Endothelial cell of umbilical vein (primary cell): Measurements from ENCODE around the gene COL21A1. TPM values are rescaled to one million over a fixed set of nuclear protein-coding genes. Genes with fewer than 3 reads are reported as not detected.

Experiments
- BruUV-seq: library from RNA; stranded (reverse); fragments of 400-500 nt; replicated peaks from 2 replicates; lab custom pipeline; 2021; lab: Mats Ljungman, UMichigan
- CTCF ChIA-PET: fragments of 300-600, 350-600 bp; sonication (Branson Sonifier 250); formaldehyde crosslinking; loops from one replicate; lab custom pipeline; 2021; ENCODE audit warnings: antibody characterized with exemption, inconsistent platforms; lab: Charles Lee
- POLR2A ChIA-PET: fragments of 300-600, 350-600 bp; sonication (Branson Sonifier 250); formaldehyde crosslinking; loops from one replicate; lab custom pipeline; 2021; ENCODE audit warnings: antibody characterized with exemption, inconsistent platforms; lab: Charles Lee
- DNase-seq: peaks from one replicate; pipeline ENCODE4 v3.0.0-alpha.2; 2011; ENCODE audit warnings: low read depth, low spot score
- FAIRE-seq: peaks from 2 replicates; lab custom pipeline; 2011; peaks lifted over from hg19 to GRCh38; lab: Jason Lieb, UNC
- H2AFZ ChIP-seq: 2 replicates; pipeline ENCODE4 v1.6.0; 2012; ENCODE audit warnings: low read depth, low read length, control low read depth, inconsistent platforms
- H3K27ac ChIP-seq: 2 replicates; pipeline ENCODE4 v1.5.1; 2011; ENCODE audit warnings: low read depth, mild to moderate bottlenecking, control low read depth, low read length, moderate library complexity; ENCODE audit not compliant: insufficient read depth
- H3K27me3 ChIP-seq, 2 experiments: 2 replicates each; pipeline versions ENCODE4 v1.6.0 to v1.6.1; 2011; ENCODE audit warnings: low read length in 2 of 2, mixed read lengths in 1 of 2; ENCODE audit not compliant: control insufficient read depth in 2 of 2, insufficient read depth in 2 of 2
- H3K36me3 ChIP-seq, 2 experiments: 2 replicates in 1 of 2; 3 replicates in 1 of 2; pipeline ENCODE4 v1.5.1; 2011; ENCODE audit warnings: low read length in 2 of 2, mild to moderate bottlenecking in 1 of 2, moderate library complexity in 1 of 2; ENCODE audit not compliant: control insufficient read depth in 2 of 2, insufficient read depth in 2 of 2; ENCODE audit errors: extremely low read depth in 1 of 2
- H3K4me1 ChIP-seq: 3 replicates; pipeline ENCODE4 v1.5.1; 2011; ENCODE audit warnings: mild to moderate bottlenecking, low read length; ENCODE audit not compliant: control insufficient read depth, insufficient read depth; ENCODE audit errors: extremely low read depth
- H3K4me2 ChIP-seq: 2 replicates; pipeline ENCODE4 v1.6.1; 2011; ENCODE audit warnings: low read length, control low read depth, mixed read lengths; ENCODE audit not compliant: insufficient read depth
- H3K4me3 ChIP-seq, 3 experiments: fragments of 200-600 bp in 1 of 3; sonication (generic), shearing (Covaris generic) in 1 of 3; replicated peaks in 1 of 3; 2 replicates each; pipeline ENCODE4 v1.5.1; 2011 to 2016; ENCODE audit warnings: control low read depth in 3 of 3, low read length in 3 of 3, mild to moderate bottlenecking in 2 of 3, inconsistent platforms in 1 of 3, low read depth in 1 of 3, moderate library complexity in 1 of 3; ENCODE audit not compliant: insufficient read depth in 1 of 3
- H3K79me2 ChIP-seq: 2 replicates; pipeline ENCODE4 v1.6.0; 2012; ENCODE audit warnings: low read length, inconsistent platforms; ENCODE audit not compliant: control insufficient read depth, insufficient read depth
- H3K9ac ChIP-seq: replicated peaks from 2 replicates; pipeline ENCODE3; 2011; ENCODE audit warnings: low read length, control low read depth; ENCODE audit not compliant: insufficient read depth; ENCODE audit errors: extremely low read depth
- H3K9me1 ChIP-seq: replicated peaks from 3 replicates; pipeline ENCODE4 v1.6.0; 2011; ENCODE audit warnings: mild to moderate bottlenecking, low read length; ENCODE audit not compliant: control insufficient read depth, insufficient read depth; ENCODE audit errors: extremely low read depth
- H3K9me3 ChIP-seq: replicated peaks from 2 replicates; pipeline ENCODE4 v1.5.1; 2012; ENCODE audit warnings: low read length, inconsistent platforms; ENCODE audit not compliant: control insufficient read depth, insufficient read depth
- H4K20me1 ChIP-seq: replicated peaks from 2 replicates; pipeline ENCODE3; 2011; ENCODE audit warnings: mild to moderate bottlenecking, low read length; ENCODE audit not compliant: control insufficient read depth, insufficient read depth; ENCODE audit errors: extremely low read depth
- CTCF ChIP-seq, 2 donors: IDR thresholded peaks; 1 replicate in 1 of 2; 2 replicates in 1 of 2; pipeline ENCODE4 v1.5.1; 2011; ENCODE audit warnings: low read length in 2 of 2, mild to moderate bottlenecking in 2 of 2, moderate library complexity in 2 of 2, control low read depth in 1 of 2, inconsistent platforms in 1 of 2, low read depth in 1 of 2; ENCODE audit not compliant: insufficient read depth in 1 of 2; ENCODE audit errors: extremely low read depth in 1 of 2
- EZH2 ChIP-seq: IDR thresholded peaks from 2 replicates; pipeline ENCODE4 v1.6.1; 2012; ENCODE audit warnings: borderline replicate concordance, low read depth, mild to moderate bottlenecking, moderate library complexity, low read length, inconsistent platforms; ENCODE audit not compliant: severe bottlenecking
- FOS ChIP-seq: IDR thresholded peaks from 2 replicates; pipeline ENCODE4 v1.6.1; 2011; ENCODE audit warnings: mild to moderate bottlenecking, low read length, moderate library complexity, borderline replicate concordance; ENCODE audit not compliant: insufficient read depth
- GATA2 ChIP-seq: IDR thresholded peaks from 2 replicates; pipeline ENCODE4 v1.7.0; 2011; ENCODE audit warnings: low read depth, mild to moderate bottlenecking, moderate library complexity, mixed read lengths, low read length; ENCODE audit not compliant: insufficient read length, insufficient read depth
- JUN ChIP-seq: IDR thresholded peaks from 2 replicates; pipeline ENCODE4 v1.6.1; 2011; ENCODE audit warnings: borderline replicate concordance, low read depth; ENCODE audit not compliant: insufficient read length, insufficient read depth
- MAX ChIP-seq: IDR thresholded peaks from 2 replicates; pipeline ENCODE4 v1.6.1; 2011; ENCODE audit not compliant: insufficient read depth, insufficient read length
- MYC ChIP-seq: IDR thresholded peaks from one replicate; pipeline ENCODE4 v1.6.1; 2011; ENCODE audit warnings: mild to moderate bottlenecking, low read depth, low read length
- POLR2A ChIP-seq: IDR thresholded peaks from 2 replicates; pipeline ENCODE4 v1.6.1; 2012; ENCODE audit warnings: low read depth, mild to moderate bottlenecking, control low read depth, low read length
- POLR2AphosphoS5 ChIP-seq: IDR thresholded peaks from 2 replicates; pipeline ENCODE4 v1.6.1; 2012; ENCODE audit warnings: low read depth, mild to moderate bottlenecking, control low read depth, low read length, moderate library complexity; ENCODE audit not compliant: insufficient read depth
- dilution Hi-C: fragments of 300-500 bp; cut with MboI; formaldehyde crosslinking; loops from one replicate; pipeline ENCODE4 v1.15.0; 2019; ENCODE audit warnings: low sequenced_read_pairs; ENCODE audit not compliant: extremely low pct_ligation_motif_present
- intact Hi-C: fragments of 100-400 bp; cut with micrococcal nuclease; formaldehyde crosslinking; loops from one replicate; pipeline ENCODE4 v1.10.0; 2022
- polyA plus RNA-seq, 4 experiments: library from polyadenylated mRNA; depleted of rRNA in 3 of 4; stranded (reverse) in 3 of 4; unstranded in 1 of 4; fragments of >200 nt; gene quantifications; 2 replicates each; pipeline versions ENCODE4 v1.2.1 to v1.2.3, GENCODE V29; 2011 to 2012; ENCODE audit warnings: missing spikeins in 1 of 4
- total RNA-seq: library from RNA; stranded (reverse); gene quantifications from 2 replicates; pipeline ENCODE4 v1.2.3, GENCODE V29; 2021

COL21A1 gene
- total and polyA plus RNA-seq, 2 donors (not counting 3 experiments of a cell fraction or from before 2014, with no cell fraction given), result 0.22 to 1.4 TPM

GRCh38 chr6:56187686-56188085, 59.7 kb downstream of the COL21A1 start:
- BruUV-seq, result no TSS peak
- intact Hi-C loops, result no loop called here
- no peak for TF ChIP-seq FOS
- no peak for TF ChIP-seq POLR2A
- TF ChIP-seq GATA2, result no peak
- TF ChIP-seq MYC, result no peak
- no peak for TF ChIP-seq JUN
- TF ChIP-seq MAX, result no peak
- TF ChIP-seq POLR2AphosphoS5, result no peak
- TF ChIP-seq CTCF (IDR thresholded peaks at IDR 0.05; ENCODE audit: extremely low read depth in 1 of 2, insufficient read depth in 1 of 2, low read depth in 1 of 2, low read length in 2 of 2), result no peak
- TF ChIP-seq EZH2, result no peak
- H2AFZ ChIP-seq, result no peak overlapping the region
- no peaks in the 10 kb centered on the region for H3K9me1 ChIP-seq
- H3K27me3 ChIP-seq, result no peaks in the 10 kb centered on the region
- no peaks in the 10 kb centered on the region for H3K36me3 ChIP-seq
- no peaks in the 10 kb centered on the region for H3K79me2 ChIP-seq
- dilution Hi-C loops, result no loop called here
- POLR2A ChIA-PET, result no interaction called here
- CTCF ChIA-PET, result no interaction called here
- no peaks in the 10 kb centered on the region for H4K20me1 ChIP-seq
- H3K9me3 ChIP-seq, result no peaks in the 10 kb centered on the region
- no peak overlapping the region for H3K27ac ChIP-seq
- no peak overlapping the region for H3K4me2 ChIP-seq
- DNase-seq, result no peak
- no peak for FAIRE-seq
- H3K4me3 ChIP-seq, result no peak overlapping the region
- H3K4me1 ChIP-seq, result no peaks in the 10 kb centered on the region
- H3K9ac ChIP-seq, result no peak overlapping the region
